HepG2 (cell line): ENCODE measurements around the gene EMP2. TPM values are rescaled to one million over a fixed set of nuclear protein-coding genes. Genes with fewer than 3 reads are reported as not detected.

Source experiments
- AGO2 ChIP-seq: fragments of 200-400 bp; formaldehyde crosslinking; optimal IDR thresholded peaks from 2 replicates; pipeline ENCODE3; 2017; ENCODE audit warnings: mild to moderate bottlenecking, low read depth, low read length, moderate library complexity
- ARNTL ChIP-seq: sonication (generic); formaldehyde crosslinking; IDR thresholded peaks from 2 replicates; pipeline ENCODE4 v1.4.0; 2020; ENCODE audit warnings: mild to moderate bottlenecking, missing genetic modification reagents
- ATF7 ChIP-seq, 2 experiments: fragments of 450-650 bp in 1 of 2; sonication (generic) in 1 of 2; formaldehyde crosslinking in 1 of 2; IDR thresholded peaks; 2 replicates each; pipeline versions ENCODE4 v1.4.0 to v1.6.1; 2016 to 2020; ENCODE audit warnings: antibody characterized with exemption in 1 of 2, mild to moderate bottlenecking in 1 of 2, missing genetic modification reagents in 1 of 2
- HOXA3 ChIP-seq: sonication (generic); formaldehyde crosslinking; IDR thresholded peaks from 2 replicates; pipeline ENCODE4 v1.5.0; 2020; ENCODE audit warnings: missing genetic modification reagents
- HOXA7 ChIP-seq: sonication (generic); formaldehyde crosslinking; IDR thresholded peaks from 2 replicates; pipeline ENCODE4 v1.8.1; 2022; ENCODE audit warnings: mild to moderate bottlenecking, missing genetic modification reagents, moderate library complexity
- IKZF1 ChIP-seq: fragments of 450-650 bp; IDR thresholded peaks from 2 replicates; pipeline ENCODE4 v1.7.1; 2016
- MBNL3 ChIP-seq: fragments of 250-450 bp; sonication (Bioruptor Pico); conservative IDR thresholded peaks from 2 replicates; pipeline ENCODE4 v1.8.0; 2022; ENCODE audit warnings: mild to moderate bottlenecking, inconsistent platforms
- NFYB ChIP-seq: sonication (generic); formaldehyde crosslinking; IDR thresholded peaks from 2 replicates; pipeline ENCODE4 v1.4.0; 2020; ENCODE audit warnings: missing genetic modification reagents
- RBFOX2 ChIP-seq: fragments of 200-400 bp; formaldehyde crosslinking; IDR thresholded peaks from 2 replicates; pipeline ENCODE4 v1.6.1; 2017; ENCODE audit warnings: low read depth, mild to moderate bottlenecking, low read length
- RXRA ChIP-seq: sonication (generic); formaldehyde crosslinking; IDR thresholded peaks from 2 replicates; pipeline ENCODE4 v1.5.1; 2020; ENCODE audit warnings: missing genetic modification reagents
- SAP130 ChIP-seq: IDR thresholded peaks from 2 replicates; pipeline ENCODE4 v1.6.1; 2016; ENCODE audit warnings: low read depth
- ZBTB43 ChIP-seq: sonication (generic); formaldehyde crosslinking; conservative IDR thresholded peaks from 2 replicates; pipeline ENCODE4 v1.4.0; 2020; ENCODE audit warnings: missing genetic modification reagents
- ZEB1 ChIP-seq: IDR thresholded peaks from 2 replicates; pipeline ENCODE4 v1.6.1; 2012; ENCODE audit warnings: mild to moderate bottlenecking, low read depth, inconsistent platforms; ENCODE audit not compliant: insufficient replicate concordance
- ZFP82 ChIP-seq: sonication (generic); formaldehyde crosslinking; IDR thresholded peaks from 2 replicates; pipeline ENCODE4 v1.5.1; 2020; ENCODE audit warnings: mild to moderate bottlenecking, missing genetic modification reagents, borderline replicate concordance
- ZNF484 ChIP-seq: sonication (generic); formaldehyde crosslinking; IDR thresholded peaks from 2 replicates; pipeline ENCODE4 v1.5.1; 2020; ENCODE audit warnings: mild to moderate bottlenecking, low read depth, missing genetic modification reagents, borderline replicate concordance
- ZNF644 ChIP-seq: IDR thresholded peaks from 2 replicates; pipeline ENCODE4 v1.6.1; 2016; ENCODE audit warnings: low read depth
- ZSCAN30 ChIP-seq: sonication (generic); formaldehyde crosslinking; IDR thresholded peaks from 2 replicates; pipeline ENCODE4 v1.5.0; 2020; ENCODE audit warnings: mild to moderate bottlenecking, missing genetic modification reagents
- polyA plus RNA-seq, 8 experiments: library from polyadenylated mRNA; depleted of rRNA in 3 of 8; stranded (reverse) in 7 of 8; unstranded in 1 of 8; fragments of >200 nt; fragmentation: Illumina TruSeq in 4 of 8; extraction: Trizol in 4 of 8; gene quantifications; 2 replicates each; pipeline versions ENCODE4 v1.2.1 to v1.2.3, GENCODE V29; 2011 to 2016; ENCODE audit warnings: low read depth in 4 of 8, missing spikeins in 1 of 8, mixed read lengths in 1 of 8; ENCODE audit not compliant: insufficient read depth in 1 of 8
- total RNA-seq, 5 experiments: library from RNA; depleted of rRNA; stranded (reverse); fragments of >200 nt; fragmentation: Illumina TruSeq; extraction: Trizol; gene quantifications; 2 replicates each; pipeline ENCODE4 v1.2.3, GENCODE V29; 2016; ENCODE audit warnings: low read depth in 1 of 5
- TF ChIP-seq, protein P1 (sequence below): sonication (generic); formaldehyde crosslinking; IDR thresholded peaks from 2 replicates; pipeline ENCODE4 v1.8.0; 2022; ENCODE audit warnings: missing genetic modification reagents, low read depth, mild to moderate bottlenecking, borderline replicate concordance
- TF ChIP-seq, protein P2 (sequence below): sonication (generic); formaldehyde crosslinking; IDR thresholded peaks from 2 replicates; pipeline ENCODE4 v1.5.0; 2020; ENCODE audit warnings: missing genetic modification reagents
- TF ChIP-seq, protein P3 (sequence below): sonication (generic); formaldehyde crosslinking; IDR thresholded peaks from 2 replicates; pipeline ENCODE4 v1.4.0; 2020; ENCODE audit warnings: mild to moderate bottlenecking, missing genetic modification reagents

EMP2 gene
- total and polyA plus RNA-seq, 2 of the 13 experiments (the other 11 are each of a cell fraction or from before 2014, with no cell fraction given) = 24.6 to 91.2 TPM

GRCh38 chr16:10616756-10617640 lies 36.6 kb upstream of the EMP2 start (continued):
- no peak for TF ChIP-seq AGO2
- TF ChIP-seq MBNL3 = no peak
- peak; percentile 33; the same call in 1 of the 2 replicates for TF ChIP-seq ZBTB43
- TF ChIP-seq, protein P1, sequence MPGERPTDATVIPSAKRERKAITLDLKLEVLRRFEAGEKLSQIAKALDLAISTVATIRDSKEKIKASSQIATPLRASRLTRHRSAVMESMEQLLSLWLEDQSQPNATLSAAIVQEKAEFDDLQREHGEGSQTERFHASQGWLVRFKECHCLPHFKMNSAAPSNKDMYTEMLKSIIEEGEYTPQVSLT (CRISPR knock-in tag) = no peak
- TF ChIP-seq ARNTL (CRISPR knock-in tag) = peak; percentile 75; the same call in 1 of the 2 replicates
- no peak for TF ChIP-seq ZNF484 (CRISPR knock-in tag)
- TF ChIP-seq NFYB (CRISPR knock-in tag) = no peak
- peak; percentile 75 for TF ChIP-seq ZNF644 (CRISPR knock-in tag)
- peak; percentile 23; the same call in 1 of the 2 replicates for TF ChIP-seq HOXA3 (CRISPR knock-in tag)
- TF ChIP-seq, protein P2, sequence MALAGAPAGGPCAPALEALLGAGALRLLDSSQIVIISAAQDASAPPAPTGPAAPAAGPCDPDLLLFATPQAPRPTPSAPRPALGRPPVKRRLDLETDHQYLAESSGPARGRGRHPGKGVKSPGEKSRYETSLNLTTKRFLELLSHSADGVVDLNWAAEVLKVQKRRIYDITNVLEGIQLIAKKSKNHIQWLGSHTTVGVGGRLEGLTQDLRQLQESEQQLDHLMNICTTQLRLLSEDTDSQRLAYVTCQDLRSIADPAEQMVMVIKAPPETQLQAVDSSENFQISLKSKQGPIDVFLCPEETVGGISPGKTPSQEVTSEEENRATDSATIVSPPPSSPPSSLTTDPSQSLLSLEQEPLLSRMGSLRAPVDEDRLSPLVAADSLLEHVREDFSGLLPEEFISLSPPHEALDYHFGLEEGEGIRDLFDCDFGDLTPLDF (CRISPR knock-in tag) = no peak
- TF ChIP-seq, protein P3, sequence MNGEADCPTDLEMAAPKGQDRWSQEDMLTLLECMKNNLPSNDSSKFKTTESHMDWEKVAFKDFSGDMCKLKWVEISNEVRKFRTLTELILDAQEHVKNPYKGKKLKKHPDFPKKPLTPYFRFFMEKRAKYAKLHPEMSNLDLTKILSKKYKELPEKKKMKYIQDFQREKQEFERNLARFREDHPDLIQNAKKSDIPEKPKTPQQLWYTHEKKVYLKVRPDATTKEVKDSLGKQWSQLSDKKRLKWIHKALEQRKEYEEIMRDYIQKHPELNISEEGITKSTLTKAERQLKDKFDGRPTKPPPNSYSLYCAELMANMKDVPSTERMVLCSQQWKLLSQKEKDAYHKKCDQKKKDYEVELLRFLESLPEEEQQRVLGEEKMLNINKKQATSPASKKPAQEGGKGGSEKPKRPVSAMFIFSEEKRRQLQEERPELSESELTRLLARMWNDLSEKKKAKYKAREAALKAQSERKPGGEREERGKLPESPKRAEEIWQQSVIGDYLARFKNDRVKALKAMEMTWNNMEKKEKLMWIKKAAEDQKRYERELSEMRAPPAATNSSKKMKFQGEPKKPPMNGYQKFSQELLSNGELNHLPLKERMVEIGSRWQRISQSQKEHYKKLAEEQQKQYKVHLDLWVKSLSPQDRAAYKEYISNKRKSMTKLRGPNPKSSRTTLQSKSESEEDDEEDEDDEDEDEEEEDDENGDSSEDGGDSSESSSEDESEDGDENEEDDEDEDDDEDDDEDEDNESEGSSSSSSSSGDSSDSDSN (CRISPR knock-in tag) = no peak; the same call in 1 of the 2 replicates
- TF ChIP-seq RBFOX2 = peak; percentile 52; the same call in 1 of the 2 replicates
- TF ChIP-seq ZSCAN30 (CRISPR knock-in tag) = no peak
- TF ChIP-seq ZEB1 = peak; percentile 30
- TF ChIP-seq IKZF1 = no peak
- no peak for TF ChIP-seq HOXA7 (CRISPR knock-in tag)
- no peak for TF ChIP-seq ZFP82 (CRISPR knock-in tag)
- TF ChIP-seq ATF7 (IDR thresholded peaks at IDR 0.05) = no peak
- TF ChIP-seq ATF7 (CRISPR knock-in tag; IDR thresholded peaks at IDR 0.05) = peak; percentile 68; the same call in 1 of the 2 replicates
- TF ChIP-seq RXRA = peak; percentile 69; the same call in 1 of the 2 replicates
- peak; percentile 95 for TF ChIP-seq SAP130 (CRISPR knock-in tag)
